OCI-LY7 (cell line): ENCODE measurements around the gene NOD1. TPM values are rescaled to one million over a fixed set of nuclear protein-coding genes. Genes with fewer than 3 reads are reported as not detected.

Experiments used
- BruUV-seq: library from RNA; stranded (reverse); fragments of 400-500 nt; replicated peaks from 2 replicates; lab custom pipeline; 2021; lab: Mats Ljungman, UMichigan
- CTCF ChIA-PET: fragments of 300-600 bp; sonication (Branson Sonifier 250); formaldehyde crosslinking; loops from one replicate; lab custom pipeline; 2022; ENCODE audit warnings: antibody characterized with exemption; ENCODE audit not compliant: unreplicated experiment; lab: Charles Lee
- POLR2A ChIA-PET: fragments of 300-600 bp; sonication (Branson Sonifier 250); formaldehyde crosslinking; loops from one replicate; lab custom pipeline; 2022; ENCODE audit warnings: antibody characterized with exemption; lab: Charles Lee
- DNase-seq: peaks from one replicate; pipeline ENCODE4 v3.0.0-alpha.2; 2015; ENCODE audit warnings: low spot score
- H2AFZ ChIP-seq: fragments of 200-600 bp; sonication (generic), shearing (Covaris generic); 2 replicates; pipeline ENCODE4 v1.6.1; 2014; ENCODE audit warnings: mild to moderate bottlenecking, antibody characterized with exemption, low read length, moderate library complexity
- H3K27ac ChIP-seq: fragments of 200-600 bp; sonication (generic); 2 replicates; pipeline ENCODE4 v1.5.1; 2014; ENCODE audit warnings: mixed run types, low read depth, mild to moderate bottlenecking, moderate library complexity, low read length, inconsistent platforms; ENCODE audit not compliant: poor library complexity, severe bottlenecking
- H3K36me3 ChIP-seq: fragments of 200-600 bp; sonication (generic); 2 replicates; pipeline ENCODE4 v1.6.1; 2014; ENCODE audit warnings: mild to moderate bottlenecking, antibody characterized with exemption, low read length, moderate library complexity, mixed read lengths; ENCODE audit not compliant: insufficient read depth
- H3K4me1 ChIP-seq: fragments of 200-600 bp; sonication (generic); 2 replicates; pipeline ENCODE4 v1.5.1; 2014; ENCODE audit warnings: mild to moderate bottlenecking, low read length; ENCODE audit not compliant: insufficient read depth, poor library complexity, severe bottlenecking
- H3K4me2 ChIP-seq: fragments of 200-600 bp; sonication (generic); 2 replicates; pipeline ENCODE4 v1.6.1; 2014; ENCODE audit warnings: mild to moderate bottlenecking, low read length
- H3K4me3 ChIP-seq: fragments of 200-600 bp; sonication (generic); 2 replicates; pipeline ENCODE4 v1.5.1; 2014; ENCODE audit warnings: mild to moderate bottlenecking, low read depth, low read length; ENCODE audit not compliant: poor library complexity, severe bottlenecking
- H3K79me2 ChIP-seq: fragments of 200-600 bp; sonication (generic); 2 replicates; pipeline ENCODE4 v1.6.1; 2016; ENCODE audit warnings: low read depth, mild to moderate bottlenecking, low read length, moderate library complexity, mixed read lengths; ENCODE audit not compliant: insufficient read depth
- H3K9me2 ChIP-seq: fragments of 200-600 bp; sonication (generic); 2 replicates; pipeline ENCODE4 v1.6.1; 2016; ENCODE audit warnings: mild to moderate bottlenecking, low read length, mixed read lengths; ENCODE audit not compliant: insufficient read depth
- H3K9me3 ChIP-seq: fragments of 200-600 bp; sonication (generic); 2 replicates; pipeline ENCODE4 v1.6.1; 2014; ENCODE audit warnings: mild to moderate bottlenecking, mixed run types, low read length, mixed read lengths
- H4K20me1 ChIP-seq: fragments of 200-600 bp; sonication (generic); 2 replicates; pipeline ENCODE4 v1.6.1; 2014; ENCODE audit warnings: mild to moderate bottlenecking, antibody characterized with exemption, low read length, moderate library complexity, mixed read lengths; ENCODE audit not compliant: insufficient read depth
- EZH2phosphoT487 ChIP-seq: fragments of 200-600 bp; sonication (generic); IDR thresholded peaks from 2 replicates; pipeline ENCODE4 v1.6.1; 2018; ENCODE audit warnings: low read depth, borderline replicate concordance, mild to moderate bottlenecking, mixed run types, antibody characterized with exemption, low read length, moderate library complexity, mixed read lengths
- intact Hi-C: fragments of 100-400 bp; cut with micrococcal nuclease; formaldehyde crosslinking; loops from one replicate; pipeline ENCODE4 v1.10.0; 2022; ENCODE audit not compliant: unreplicated experiment
- total RNA-seq, 2 experiments: library from RNA; depleted of rRNA in 1 of 2; stranded (reverse); fragments of >200 nt in 1 of 2; shearing (Covaris generic) in 1 of 2; gene quantifications; 2 replicates each; pipeline ENCODE4 v1.2.3, GENCODE V29; 2014 to 2022
- TF ChIP-seq, protein P1 (sequence below): fragments of 200-600 bp; sonication (generic); conservative IDR thresholded peaks from 2 replicates; pipeline ENCODE4 v1.5.1; 2014; ENCODE audit warnings: mild to moderate bottlenecking, antibody characterized with exemption, low read length, moderate library complexity, mixed read lengths

The NOD1 gene
- total RNA-seq, 2 experiments from 2014 or later, result 8.4 to 10.3 TPM

- CTCF ChIA-PET, result no interaction called here
- DNase-seq, result no peak
Measured at GRCh38 chr7:30424506-30424905, 54.1 kb downstream of the NOD1 start.

GRCh38 chr7:30423788-30424505 is 54.6 kb downstream of the NOD1 start:
- ChIA-PET CTCF (no interaction called here), POLR2A (interaction anchor here (1.1 kb wide), 1 partner anchor 15 kb away, joined by 5 read pairs; no protein-coding TSS in a partner anchor)
- Histone ChIP-seq H3K4me2 (no peak overlapping the region), H4K20me1 (no peaks in the 10 kb centered on the region), H3K9me2 (no peaks in the 10 kb centered on the region), H3K4me3 (no peak overlapping the region), H3K4me1 (no peaks in the 10 kb centered on the region), H3K36me3 (0 out of 2 replicates have a peak, but pooled peaks cover 4% of the 10 kb centered on the region), H3K79me2 (no peaks in the 10 kb centered on the region), H2AFZ (no peak overlapping the region), H3K27ac (no peak overlapping the region), H3K9me3 (no peaks in the 10 kb centered on the region)
- TF ChIP-seq, protein P1, sequence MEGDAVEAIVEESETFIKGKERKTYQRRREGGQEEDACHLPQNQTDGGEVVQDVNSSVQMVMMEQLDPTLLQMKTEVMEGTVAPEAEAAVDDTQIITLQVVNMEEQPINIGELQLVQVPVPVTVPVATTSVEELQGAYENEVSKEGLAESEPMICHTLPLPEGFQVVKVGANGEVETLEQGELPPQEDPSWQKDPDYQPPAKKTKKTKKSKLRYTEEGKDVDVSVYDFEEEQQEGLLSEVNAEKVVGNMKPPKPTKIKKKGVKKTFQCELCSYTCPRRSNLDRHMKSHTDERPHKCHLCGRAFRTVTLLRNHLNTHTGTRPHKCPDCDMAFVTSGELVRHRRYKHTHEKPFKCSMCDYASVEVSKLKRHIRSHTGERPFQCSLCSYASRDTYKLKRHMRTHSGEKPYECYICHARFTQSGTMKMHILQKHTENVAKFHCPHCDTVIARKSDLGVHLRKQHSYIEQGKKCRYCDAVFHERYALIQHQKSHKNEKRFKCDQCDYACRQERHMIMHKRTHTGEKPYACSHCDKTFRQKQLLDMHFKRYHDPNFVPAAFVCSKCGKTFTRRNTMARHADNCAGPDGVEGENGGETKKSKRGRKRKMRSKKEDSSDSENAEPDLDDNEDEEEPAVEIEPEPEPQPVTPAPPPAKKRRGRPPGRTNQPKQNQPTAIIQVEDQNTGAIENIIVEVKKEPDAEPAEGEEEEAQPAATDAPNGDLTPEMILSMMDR, result no peak
- TF ChIP-seq EZH2phosphoT487, result no peak
- intact Hi-C loops, result no loop called here
- DNase-seq, result no peak
- no TSS peak for BruUV-seq

More at GRCh38 chr7:30424506-30424905, 54.1 kb downstream of the NOD1 start:
- H3K9me2 ChIP-seq, result no peaks in the 10 kb centered on the region
- no peak overlapping the region for H3K4me3 ChIP-seq
- no peaks in the 10 kb centered on the region for H3K4me1 ChIP-seq
- POLR2A ChIA-PET, result interaction anchor here (1.1 kb wide), 1 partner anchor 15 kb away, joined by 5 read pairs; no protein-coding TSS in a partner anchor
- 0 out of 2 replicates have a peak, but pooled peaks cover 4% of the 10 kb centered on the region for H3K36me3 ChIP-seq
- no peaks in the 10 kb centered on the region for H4K20me1 ChIP-seq
- H2AFZ ChIP-seq, result no peak overlapping the region
- no peaks in the 10 kb centered on the region for H3K79me2 ChIP-seq
- H3K9me3 ChIP-seq, result no peaks in the 10 kb centered on the region
- no TSS peak for BruUV-seq
- no peak overlapping the region for H3K4me2 ChIP-seq
- no peak overlapping the region for H3K27ac ChIP-seq
- intact Hi-C loops, result no loop called here
- TF ChIP-seq, protein P1, result no peak

DNA sequence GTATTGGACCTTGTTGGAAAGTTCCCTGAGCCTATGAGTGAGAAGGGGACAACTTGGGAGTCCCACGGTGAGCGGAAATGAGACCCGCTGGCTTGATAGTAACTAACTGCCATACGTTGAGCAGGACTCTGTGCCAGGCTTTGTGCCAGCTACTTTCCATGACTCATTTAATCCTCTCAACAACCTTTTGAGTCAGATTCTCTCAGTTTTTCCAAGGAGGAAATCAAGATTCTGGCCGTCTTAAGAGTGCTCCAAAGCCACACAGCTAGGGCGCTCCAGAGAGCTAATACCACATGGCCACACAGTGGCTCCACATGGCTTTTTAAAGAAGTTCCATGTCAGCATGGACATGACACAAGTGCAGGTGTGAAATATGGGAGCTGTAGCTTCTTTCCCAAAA is 55.7 kb downstream of the NOD1 start:
- POLR2A ChIA-PET, result interaction anchor here (0.6 to 0.7 kb wide), 2 partner anchors 29 to 35 kb away, joined by 4 read pairs; no protein-coding TSS in a partner anchor
- Histone ChIP-seq H3K9me2 (no peaks in the 10 kb centered on the region), H3K9me3 (no peaks in the 10 kb centered on the region), H3K79me2 (no peaks in the 10 kb centered on the region), H3K4me3 (no peak overlapping the region), H3K4me2 (no peak overlapping the region), H3K4me1 (no peaks in the 10 kb centered on the region), H3K36me3 (0 out of 2 replicates have a peak, but pooled peaks cover 4% of the 10 kb centered on the region), H3K27ac (no peak overlapping the region), H4K20me1 (no peaks in the 10 kb centered on the region), H2AFZ (no peak overlapping the region)
- no peak for TF ChIP-seq EZH2phosphoT487
- DNase-seq, result no peak
- CTCF ChIA-PET, result no interaction called here
- intact Hi-C loops, result no loop called here
- BruUV-seq, result no TSS peak
